Ascending aorta (tissue), 2 donors: ENCODE measurements around the gene TRERF1. TPM values are rescaled to one million over a fixed set of nuclear protein-coding genes. Genes with fewer than 3 reads are reported as not detected.

Experiments
- DNase-seq, 2 donors: peaks; one replicate each; pipeline ENCODE4 v3.0.0-alpha.2; 2019; ENCODE audit warnings: low spot score in 2 of 2
- H3K27ac ChIP-seq, 2 donors: fragments of 200-600 bp; sonication (generic); one replicate each; pipeline ENCODE4 v1.5.1; 2016 to 2017; ENCODE audit warnings: mild to moderate bottlenecking in 1 of 2
- H3K27me3 ChIP-seq: fragments of 200-600 bp; sonication (generic); one replicate; pipeline ENCODE4 v1.5.1; 2017
- H3K36me3 ChIP-seq, 2 donors: fragments of 200-600 bp; sonication (generic); one replicate each; pipeline ENCODE4 v1.5.1; 2016
- H3K4me1 ChIP-seq, 2 donors: fragments of 200-600 bp; sonication (generic); one replicate each; pipeline ENCODE4 v1.5.1; 2016 to 2017; ENCODE audit warnings: mild to moderate bottlenecking in 1 of 2
- H3K4me3 ChIP-seq, 2 donors: fragments of 200-600 bp; sonication (generic); one replicate each; pipeline ENCODE4 v1.5.1; 2016 to 2017; ENCODE audit warnings: mild to moderate bottlenecking in 1 of 2
- H3K9me3 ChIP-seq, 2 donors: fragments of 200-600 bp; sonication (generic); one replicate each; pipeline ENCODE4 v1.5.1; 2016
- CTCF ChIP-seq, 3 experiments: fragments of 200-600 bp in 2 of 3; fragments of 450-650 bp in 1 of 3; sonication (generic) in 2 of 3; IDR thresholded peaks; one replicate each; pipeline ENCODE4 v1.5.1; 2016 to 2019; ENCODE audit warnings: antibody characterized with exemption in 3 of 3, mild to moderate bottlenecking in 1 of 3, moderate library complexity in 1 of 3
- intact Hi-C: fragments of 100-400 bp; cut with DNase I; formaldehyde crosslinking; loops from one replicate; pipeline ENCODE4 v1.15.1; 2023
- total RNA-seq: library from RNA; depleted of rRNA; stranded (reverse); fragments of >200 nt; gene quantifications from one replicate; pipeline ENCODE4 v1.1.0, GENCODE V29; 2016

Gene TRERF1
- total RNA-seq, 1 donor from 2014 or later = 34.1 TPM

GRCh38 chr6:42355416-42355815 is 96.3 kb downstream of the TRERF1 start:
- no peaks in the 10 kb centered on the region for H3K27me3 ChIP-seq
- no peak overlapping the region for H3K4me3 ChIP-seq
- no peaks in the 10 kb centered on the region for H3K4me1 ChIP-seq
- intact Hi-C loops = no loop called here
- no peak overlapping the region for H3K27ac ChIP-seq
- DNase-seq = no peak
- no peaks in the 10 kb centered on the region for H3K9me3 ChIP-seq
- H3K36me3 ChIP-seq = no peaks in the 10 kb centered on the region
- TF ChIP-seq CTCF (IDR thresholded peaks at IDR 0.05) = no peak

GRCh38 chr6:42354702-42355101 is 97.0 kb downstream of the TRERF1 start:
- no peak overlapping the region for H3K27ac ChIP-seq
- no peaks in the 10 kb centered on the region for H3K27me3 ChIP-seq
- DNase-seq = no peak
- H3K4me3 ChIP-seq = no peak overlapping the region
- TF ChIP-seq CTCF (IDR thresholded peaks at IDR 0.05) = no peak
- no peaks in the 10 kb centered on the region for H3K9me3 ChIP-seq
- no peaks in the 10 kb centered on the region for H3K36me3 ChIP-seq
- H3K4me1 ChIP-seq = no peaks in the 10 kb centered on the region
- intact Hi-C loops = no loop called here

- no peak for DNase-seq
- Histone ChIP-seq H3K27ac (no peak overlapping the region), H3K27me3 (no peaks in the 10 kb centered on the region), H3K36me3 (no peaks in the 10 kb centered on the region), H3K9me3 (no peaks in the 10 kb centered on the region), H3K4me3 (no peak overlapping the region), H3K4me1 (no peaks in the 10 kb centered on the region)
- no peak for TF ChIP-seq CTCF (IDR thresholded peaks at IDR 0.05)
- intact Hi-C loops = no loop called here
These were observed 98.7 kb downstream of the TRERF1 start for GRCh38 chr6:42352856-42353564.

- Histone ChIP-seq H3K9me3 (no peaks in the 10 kb centered on the region), H3K36me3 (no peaks in the 10 kb centered on the region), H3K4me1 (no peaks in the 10 kb centered on the region), H3K27ac (no peak overlapping the region), H3K4me3 (no peak overlapping the region), H3K27me3 (no peaks in the 10 kb centered on the region)
- intact Hi-C loops = no loop called here
- TF ChIP-seq CTCF (IDR thresholded peaks at IDR 0.05) = no peak
- no peak for DNase-seq
These were observed 100.8 kb downstream of the TRERF1 start for GRCh38 chr6:42350911-42351310.

- TF ChIP-seq CTCF (IDR thresholded peaks at IDR 0.05) = no peak
- H3K9me3 ChIP-seq = no peaks in the 10 kb centered on the region
- H3K36me3 ChIP-seq = no peaks in the 10 kb centered on the region
- no peak overlapping the region for H3K4me3 ChIP-seq
- DNase-seq = no peak
- H3K4me1 ChIP-seq = no peaks in the 10 kb centered on the region
- no peaks in the 10 kb centered on the region for H3K27me3 ChIP-seq
- H3K27ac ChIP-seq = no peak overlapping the region
- intact Hi-C loops = no loop called here
These were observed 101.8 kb downstream of the TRERF1 start for GRCh38 chr6:42349753-42350511.
